ENCODE data around the gene FBXW8.

- TF ChIP-seq CTCF (IDR thresholded peaks at IDR 0.05; ENCODE audit: low read depth, low read length, missing input control) (no peak), EGR1 (IDR thresholded peaks at IDR 0.05; ENCODE audit: low read depth in 2 of 2) (no peak), FOXA1 (IDR thresholded peaks at IDR 0.05) (no peak), REST (IDR thresholded peaks at IDR 0.05) (no peak), GABPA (IDR thresholded peaks at IDR 0.05 in 1 of 2, conservative IDR thresholded peaks at IDR 0.05 in 1 of 2) (no peak), SP1 (IDR thresholded peaks at IDR 0.05) (no peak), HNF4A (conservative IDR thresholded peaks at IDR 0.05) (no peak), RAD21 (IDR thresholded peaks at IDR 0.05) (no peak), MAX (IDR thresholded peaks at IDR 0.05) (no peak), TAF1 (conservative IDR thresholded peaks at IDR 0.05) (no peak)
Observed at GRCh38 chr12:117031843-117032592, 121.3 kb downstream of the FBXW8 start.

Measured in liver (tissue), 3 donors.